SK-N-DZ (cell line): ENCODE measurements around the gene GALNT4.

ENCODE experiments used
- DNase-seq: peaks from one replicate; pipeline ENCODE4 v3.0.0-alpha.2; 2015; ENCODE audit warnings: low spot score

GALNT4 gene

GRCh38 chr12:89537389-89537788, 12.8 kb upstream of the GALNT4 start:
- no peak for DNase-seq

- DNase-seq, result peak; percentile 40
These were observed 5.1 kb upstream of the GALNT4 start for GRCh38 chr12:89529738-89530137.

GRCh38 chr12:89528434-89528833, 3.8 kb upstream of the GALNT4 start:
- no peak for DNase-seq

- DNase-seq, result peak; percentile 93
These were observed 1.5 kb upstream of the GALNT4 start, which contains the start of gene POC1B for GRCh38 chr12:89525824-89526770. Gene POC1B (minus strand): TSS chr12:89526047. CDS start chr12:89525895, 152 bp downstream.

GRCh38 chr12:89525305-89525823, 768 bp upstream of the GALNT4 start:
- DNase-seq, result no peak

GRCh38 chr12:89523843-89524540, 604 bp downstream of the GALNT4 start:
- DNase-seq, result no peak

GRCh38 chr12:89523393-89523792, 1.2 kb downstream of the GALNT4 start:
- DNase-seq, result no peak

- no peak for DNase-seq
These were observed 3.0 kb downstream of the GALNT4 start for GRCh38 chr12:89521364-89522223.

GRCh38 chr12:89517720-89518119, 6.9 kb downstream of the GALNT4 start:
- no peak for DNase-seq

GRCh38 chr12:89516633-89517032, 8.0 kb downstream of the GALNT4 start:
- DNase-seq, result no peak

- no peak for DNase-seq
These were observed 9.8 kb downstream of the GALNT4 start for GRCh38 chr12:89514751-89515150.

- DNase-seq, result no peak
These were observed 11.1 kb downstream of the GALNT4 start for GRCh38 chr12:89513544-89513943.

- no peak for DNase-seq
These were observed 17.4 kb downstream of the GALNT4 start for GRCh38 chr12:89507015-89507824.

GRCh38 chr12:89506050-89506449, 18.5 kb downstream of the GALNT4 start:
- DNase-seq, result no peak

GRCh38 chr12:89504560-89505346, 19.8 kb downstream of the GALNT4 start:
- DNase-seq, result no peak

GRCh38 chr12:89501793-89502192, 22.8 kb downstream of the GALNT4 start:
- no peak for DNase-seq

- no peak for DNase-seq
These were observed 24.7 kb downstream of the GALNT4 start for GRCh38 chr12:89499857-89500256.

GRCh38 chr12:89497467-89497866, 27.1 kb downstream of the GALNT4 start:
- DNase-seq, result no peak

GRCh38 chr12:89497005-89497404, 27.6 kb downstream of the GALNT4 start:
- DNase-seq, result no peak
